A549 (cell line): Measurements from ENCODE around the gene TSHZ2. TPM values are rescaled to one million over a fixed set of nuclear protein-coding genes. Genes with fewer than 3 reads are reported as not detected.

Experiments used
- ATAC-seq, 2 experiments: fragments of 200-7000 bp in 1 of 2; fragments of >200 bp in 1 of 2; cut with Nextera tagmentation in 1 of 2; cut with Tn5 transposase in 1 of 2; 3 replicates each; pipeline versions ENCODE4 v1.8.0 to v1.9.1; 2018 to 2020; ENCODE audit warnings: mild to moderate bottlenecking in 1 of 2, moderate library complexity in 1 of 2
- CTCF ChIA-PET: fragments of 300-600 bp; sonication (Branson Sonifier 250); formaldehyde crosslinking; extraction: SDS; loops from one replicate; lab custom pipeline; 2021; ENCODE audit warnings: antibody characterized with exemption, inconsistent platforms; lab: Yijun Ruan, JAX
- POLR2A ChIA-PET: fragments of 350-600 bp; formaldehyde crosslinking; extraction: SDS; loops from one replicate; lab custom pipeline; 2021; ENCODE audit warnings: antibody characterized with exemption, inconsistent platforms; lab: Yijun Ruan, JAX
- DNase-seq, 2 experiments: peaks; one replicate each; pipeline versions ENCODE4 v3.0.0 to v3.0.0-alpha.2; 2011 to 2016; ENCODE audit warnings: low read depth in 1 of 2, low spot score in 1 of 2
- FAIRE-seq: peaks from 2 replicates; lab custom pipeline; 2011; peaks lifted over from hg19 to GRCh38; lab: Jason Lieb, UNC
- H3K27ac ChIP-seq, 2 experiments: fragments of >200 bp; sonication (Bioruptor Twin); formaldehyde crosslinking; 3 replicates each; pipeline ENCODE4 v1.5.1; 2016 to 2017
- H3K4me1 ChIP-seq: fragments of >200 bp; sonication (Bioruptor Twin); formaldehyde crosslinking; 3 replicates; pipeline ENCODE4 v1.6.1; 2016
- H3K4me2 ChIP-seq: fragments of >200 bp; sonication (Bioruptor Twin); formaldehyde crosslinking; 3 replicates; pipeline ENCODE4 v1.6.1; 2016
- H3K4me3 ChIP-seq: fragments of >200 bp; sonication (Bioruptor Twin); formaldehyde crosslinking; 3 replicates; pipeline ENCODE4 v1.5.1; 2016
- H3K9me3 ChIP-seq: fragments of >200 bp; sonication (Bioruptor Twin); formaldehyde crosslinking; 3 replicates; pipeline ENCODE4 v1.6.1; 2016
- BHLHE40 ChIP-seq: IDR thresholded peaks from 2 replicates; pipeline ENCODE4 v1.6.1; 2012; ENCODE audit warnings: low read depth, low read length, inconsistent platforms
- CEBPB ChIP-seq, 2 experiments: fragments of >200 bp in 1 of 2; sonication (Bioruptor Twin) in 1 of 2; formaldehyde crosslinking in 1 of 2; IDR thresholded peaks; 2 replicates each; pipeline ENCODE4 v1.6.1; 2012 to 2016
- CHD2 ChIP-seq: fragments of 150-350 bp; IDR thresholded peaks from 2 replicates; pipeline ENCODE4 v1.6.1; 2014; ENCODE audit warnings: low read length; ENCODE audit not compliant: partially characterized antibody
- CHD4 ChIP-seq: fragments of 200-600 bp; sonication (generic); IDR thresholded peaks from 2 replicates; pipeline ENCODE4 v1.6.1; 2016; ENCODE audit warnings: antibody characterized with exemption, mild to moderate bottlenecking, borderline replicate concordance
- EP300 ChIP-seq, 2 experiments: fragments of >200 bp; sonication (Bioruptor Twin); formaldehyde crosslinking; IDR thresholded peaks; 2 replicates in 1 of 2; 3 replicates in 1 of 2; pipeline ENCODE4 v1.6.1; 2016 to 2017
- FOSB ChIP-seq: fragments of 250-450 bp; sonication (Bioruptor Pico); IDR thresholded peaks from 2 replicates; pipeline ENCODE4 v1.5.0; 2020; ENCODE audit warnings: mild to moderate bottlenecking, moderate library complexity
- FOSL2 ChIP-seq, 2 experiments: fragments of 450-650 bp in 1 of 2; fragments of >200 bp in 1 of 2; sonication (Bioruptor Twin) in 1 of 2; formaldehyde crosslinking; IDR thresholded peaks; 2 replicates each; pipeline versions ENCODE4 v1.5.0 to v1.6.1; 2016 to 2020; ENCODE audit warnings: mild to moderate bottlenecking in 1 of 2, moderate library complexity in 1 of 2
- HDAC2 ChIP-seq: fragments of 200-600 bp; sonication (generic); IDR thresholded peaks from 2 replicates; pipeline ENCODE4 v1.6.1; 2016
- HEYL ChIP-seq: fragments of 250-450 bp; sonication (Bioruptor Pico); IDR thresholded peaks from 2 replicates; pipeline ENCODE4 v1.8.0; 2021; ENCODE audit warnings: mild to moderate bottlenecking, moderate library complexity
- HOXA7 ChIP-seq: fragments of 250-450 bp; sonication (Bioruptor Pico); IDR thresholded peaks from 2 replicates; pipeline ENCODE4 v1.5.0; 2020; ENCODE audit warnings: mild to moderate bottlenecking, moderate library complexity
- HOXB13 ChIP-seq: fragments of 250-450 bp; sonication (Bioruptor Pico); IDR thresholded peaks from 2 replicates; pipeline ENCODE4 v1.5.0; 2020; ENCODE audit warnings: low read depth, mild to moderate bottlenecking, moderate library complexity
- HOXB5 ChIP-seq: fragments of 250-450 bp; sonication (Bioruptor Pico); IDR thresholded peaks from 2 replicates; pipeline ENCODE4 v1.5.0; 2020; ENCODE audit warnings: mild to moderate bottlenecking, moderate library complexity
- JUN ChIP-seq, 2 experiments: fragments of >200 bp; sonication (Bioruptor Twin); formaldehyde crosslinking; IDR thresholded peaks; 2 replicates in 1 of 2; 3 replicates in 1 of 2; pipeline ENCODE4 v1.6.1; 2016 to 2017
- JUNB ChIP-seq: fragments of >200 bp; sonication (Bioruptor Twin); formaldehyde crosslinking; IDR thresholded peaks from 2 replicates; pipeline ENCODE4 v1.6.1; 2016
- MAFK ChIP-seq: fragments of 450-650 bp; IDR thresholded peaks from 2 replicates; pipeline ENCODE4 v1.6.1; 2014; ENCODE audit not compliant: partially characterized antibody
- NFE2L2 ChIP-seq: fragments of 150-350 bp; conservative IDR thresholded peaks from 2 replicates; pipeline ENCODE4 v1.6.1; 2014; ENCODE audit warnings: low read length
- NPAS2 ChIP-seq: fragments of 250-450 bp; sonication (Bioruptor Pico); IDR thresholded peaks from 2 replicates; pipeline ENCODE4 v1.8.0; 2022; ENCODE audit warnings: mild to moderate bottlenecking, moderate library complexity, borderline replicate concordance
- NR3C1 ChIP-seq: fragments of >200 bp; sonication (Bioruptor Twin); formaldehyde crosslinking; IDR thresholded peaks from 3 replicates; pipeline ENCODE4 v1.6.1; 2017
- PHF8 ChIP-seq: fragments of 200-600 bp; sonication (generic); IDR thresholded peaks from 2 replicates; pipeline ENCODE4 v1.6.1; 2016; ENCODE audit warnings: low read depth, mild to moderate bottlenecking, antibody characterized with exemption, moderate library complexity, borderline replicate concordance
- POLR2AphosphoS2 ChIP-seq: conservative IDR thresholded peaks from 2 replicates; pipeline ENCODE4 v1.6.1; 2012; ENCODE audit warnings: low read length, improper control_type of control experiment, inconsistent platforms
- RARB ChIP-seq: fragments of 250-450 bp; sonication (Bioruptor Pico); IDR thresholded peaks from 2 replicates; pipeline ENCODE4 v1.8.0; 2021; ENCODE audit warnings: mild to moderate bottlenecking, moderate library complexity
- RCOR1 ChIP-seq: fragments of 150-350 bp; IDR thresholded peaks from 2 replicates; pipeline ENCODE4 v1.6.1; 2014; ENCODE audit warnings: antibody characterized with exemption, low read length, low read depth
- REST ChIP-seq: fragments of 200-600 bp; sonication (generic); IDR thresholded peaks from 2 replicates; pipeline ENCODE4 v1.6.1; 2016; ENCODE audit warnings: antibody characterized with exemption, mild to moderate bottlenecking, moderate library complexity
- RNF2 ChIP-seq: fragments of 200-600 bp; sonication (generic); IDR thresholded peaks from 2 replicates; pipeline ENCODE4 v1.6.1; 2016; ENCODE audit warnings: low read depth, mild to moderate bottlenecking, antibody characterized with exemption, moderate library complexity, borderline replicate concordance
- SMC3 ChIP-seq: fragments of >200 bp; sonication (Bioruptor Twin); formaldehyde crosslinking; IDR thresholded peaks from 3 replicates; pipeline ENCODE4 v1.6.1; 2018; ENCODE audit warnings: inconsistent platforms
- SREBF2 ChIP-seq: fragments of 450-650 bp; IDR thresholded peaks from 2 replicates; pipeline ENCODE4 v1.6.1; 2014; ENCODE audit warnings: mild to moderate bottlenecking, moderate library complexity
- TFCP2L1 ChIP-seq: fragments of 250-450 bp; sonication (Bioruptor Pico); IDR thresholded peaks from 2 replicates; pipeline ENCODE4 v1.5.0; 2021; ENCODE audit warnings: mild to moderate bottlenecking
- USF2 ChIP-seq: fragments of 450-650 bp; IDR thresholded peaks from 2 replicates; pipeline ENCODE4 v1.6.1; 2014; ENCODE audit warnings: antibody characterized with exemption
- ZC3H11A ChIP-seq: fragments of 450-650 bp; IDR thresholded peaks from 2 replicates; pipeline ENCODE4 v1.6.1; 2014; ENCODE audit warnings: antibody characterized with exemption, mild to moderate bottlenecking
- ZNF302 ChIP-seq: fragments of 250-450 bp; sonication (Bioruptor Pico); IDR thresholded peaks from 2 replicates; pipeline ENCODE4 v1.9.0; 2021; ENCODE audit warnings: inconsistent platforms, mild to moderate bottlenecking, moderate library complexity
- WGBS: methylation state at CpG from one replicate; pipeline ENCODE4 v1.1.6; 2017; ENCODE audit errors: missing lambda C conversion rate; 5-methylcytosine and 5-hydroxymethylcytosine counted together
- polyA plus RNA-seq, 4 experiments: library from polyadenylated mRNA; depleted of rRNA in 3 of 4; stranded (reverse); fragments of >200 nt; fragmentation: RNase III in 1 of 4; extraction: RNeasy Plus Mini Kit Qiagen cat#74134 plus additional on column Dnase treatment in 1 of 4; gene quantifications; 2 replicates in 3 of 4; 3 replicates in 1 of 4; pipeline ENCODE4 v1.2.3, GENCODE V29; 2011 to 2017
- TF ChIP-seq, protein P1 (sequence below): fragments of 150-350 bp; IDR thresholded peaks from 2 replicates; pipeline ENCODE4 v1.6.1; 2014; ENCODE audit warnings: low read depth, mild to moderate bottlenecking, low read length

Gene TSHZ2
- polyA plus RNA-seq, 2 of the 4 experiments (the other 2 are of a cell fraction): not detected

DNA sequence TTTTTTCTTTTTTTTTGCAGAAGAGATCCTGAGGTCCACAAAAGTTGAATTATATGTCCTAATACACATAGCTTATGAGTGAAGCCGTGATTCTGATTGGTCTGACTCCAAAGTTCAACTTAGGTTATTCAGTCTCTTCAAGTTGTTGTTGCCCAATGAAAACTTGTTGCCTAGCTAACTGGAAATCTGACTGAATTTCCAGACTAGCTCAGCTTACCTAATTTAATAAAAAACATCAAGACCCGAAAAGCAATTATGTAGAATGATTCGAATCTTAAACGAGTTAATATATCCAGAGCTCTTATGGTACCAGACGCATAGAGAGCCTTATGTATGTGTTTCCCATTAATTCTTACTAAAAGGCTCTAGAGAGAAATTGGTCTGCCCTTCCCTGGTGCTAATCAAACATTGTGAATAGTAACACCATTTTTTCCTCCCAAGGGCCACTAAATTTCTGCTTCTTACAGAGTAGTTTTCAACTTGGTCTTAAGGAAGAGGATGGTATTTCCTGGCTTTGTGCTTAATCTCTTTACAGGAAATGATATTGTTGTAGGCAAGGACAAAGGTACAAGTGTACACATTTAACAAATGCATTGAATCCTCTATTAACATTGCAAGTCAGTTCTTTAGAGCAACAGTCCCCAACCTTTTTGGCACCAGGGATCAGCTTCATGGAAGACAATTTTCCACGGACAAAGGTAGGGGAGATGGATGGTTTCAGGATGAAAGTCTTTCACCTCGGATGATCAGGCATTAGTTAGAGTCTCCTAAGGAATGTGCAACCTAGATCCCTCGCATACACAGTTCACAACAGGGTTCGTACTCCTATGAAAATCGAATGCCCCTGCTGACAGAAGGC lies 107.9 kb downstream of the TSHZ2 start:
- WGBS: 40% methylated on average over 10 of the region's 10 CpGs
- TF ChIP-seq JUN (IDR thresholded peaks at IDR 0.05) (no peak), CHD4 (no peak), NPAS2 (CRISPR knock-in tag) (no peak), CEBPB (IDR thresholded peaks at IDR 0.05) (no peak), HOXB13 (no peak), SMC3 (no peak), HEYL (CRISPR knock-in tag) (no peak), NFE2L2 (no peak), USF2 (no peak), POLR2AphosphoS2 (no peak), RNF2 (no peak), FOSB (no peak), RCOR1 (no peak), RARB (CRISPR knock-in tag) (no peak), MAFK (no peak), HOXB5 (CRISPR knock-in tag) (no peak), ZNF302 (no peak)
- Histone ChIP-seq H3K4me2 (no peak overlapping the region), H3K4me1 (no peaks in the 10 kb centered on the region), H3K9me3 (no peaks in the 10 kb centered on the region), H3K4me3 (no peak overlapping the region), H3K27ac (no peak overlapping the region)
- ChIA-PET CTCF (interaction anchor here (0.8 to 1.5 kb wide), 4 partner anchors 9 to 95 kb away, joined by 3 read pairs; no protein-coding TSS in a partner anchor), POLR2A (no interaction called here)
- ATAC-seq (no peak), FAIRE-seq (no peak), DNase-seq (no peak)

DNA sequence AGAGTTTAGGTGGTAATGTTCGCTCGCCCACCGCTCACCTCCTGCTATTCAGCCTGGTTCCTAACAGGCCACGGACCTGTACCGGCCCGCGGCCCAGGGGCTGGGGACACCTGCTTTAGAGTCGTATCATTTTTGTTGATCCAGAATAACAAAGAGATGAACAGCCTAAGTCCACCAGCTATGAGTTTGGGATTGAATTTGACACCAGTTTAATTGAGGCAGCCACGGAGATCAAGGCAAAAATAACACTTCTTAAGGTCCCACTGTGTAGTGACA lies 108.5 kb downstream of the TSHZ2 start:
- FAIRE-seq (no peak), DNase-seq (no peak), ATAC-seq (no peak)
- H3K4me3 ChIP-seq: no peak overlapping the region
- ChIA-PET POLR2A (no interaction called here), CTCF (interaction anchor here (0.8 to 1.5 kb wide), 4 partner anchors 9 to 95 kb away, joined by 3 read pairs; no protein-coding TSS in a partner anchor)
- TF ChIP-seq NR3C1 (no peak), HOXA7 (CRISPR knock-in tag) (no peak), CEBPB (IDR thresholded peaks at IDR 0.05) (no peak), JUNB (no peak), JUN (IDR thresholded peaks at IDR 0.05) (no peak), FOSL2 (IDR thresholded peaks at IDR 0.05) (no peak), FOSL2 (CRISPR knock-in tag; IDR thresholded peaks at IDR 0.05) (no peak), SREBF2 (no peak), EP300 (IDR thresholded peaks at IDR 0.05) (no peak), FOSB (no peak), TFCP2L1 (CRISPR knock-in tag) (no peak), ZC3H11A (no peak), RCOR1 (no peak), CHD2 (no peak), REST (no peak), PHF8 (no peak), HDAC2 (no peak), BHLHE40 (no peak)
- TF ChIP-seq, protein P1, sequence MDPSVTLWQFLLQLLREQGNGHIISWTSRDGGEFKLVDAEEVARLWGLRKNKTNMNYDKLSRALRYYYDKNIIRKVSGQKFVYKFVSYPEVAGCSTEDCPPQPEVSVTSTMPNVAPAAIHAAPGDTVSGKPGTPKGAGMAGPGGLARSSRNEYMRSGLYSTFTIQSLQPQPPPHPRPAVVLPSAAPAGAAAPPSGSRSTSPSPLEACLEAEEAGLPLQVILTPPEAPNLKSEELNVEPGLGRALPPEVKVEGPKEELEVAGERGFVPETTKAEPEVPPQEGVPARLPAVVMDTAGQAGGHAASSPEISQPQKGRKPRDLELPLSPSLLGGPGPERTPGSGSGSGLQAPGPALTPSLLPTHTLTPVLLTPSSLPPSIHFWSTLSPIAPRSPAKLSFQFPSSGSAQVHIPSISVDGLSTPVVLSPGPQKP: no peak
- H3K27ac ChIP-seq: no peak overlapping the region
- H3K4me2 ChIP-seq: no peak overlapping the region
- no peaks in the 10 kb centered on the region for H3K9me3 ChIP-seq
- WGBS: 69% methylated on average over 7 of the region's 9 CpGs
- no peaks in the 10 kb centered on the region for H3K4me1 ChIP-seq
